ENCODE data around the gene EPM2A.
"Not testable (repeated sequence)": the region's sequence is repeated elsewhere in the genome, so short reads cannot be mapped to it uniquely, and the experiment has no call there.

Gene EPM2A

DNA sequence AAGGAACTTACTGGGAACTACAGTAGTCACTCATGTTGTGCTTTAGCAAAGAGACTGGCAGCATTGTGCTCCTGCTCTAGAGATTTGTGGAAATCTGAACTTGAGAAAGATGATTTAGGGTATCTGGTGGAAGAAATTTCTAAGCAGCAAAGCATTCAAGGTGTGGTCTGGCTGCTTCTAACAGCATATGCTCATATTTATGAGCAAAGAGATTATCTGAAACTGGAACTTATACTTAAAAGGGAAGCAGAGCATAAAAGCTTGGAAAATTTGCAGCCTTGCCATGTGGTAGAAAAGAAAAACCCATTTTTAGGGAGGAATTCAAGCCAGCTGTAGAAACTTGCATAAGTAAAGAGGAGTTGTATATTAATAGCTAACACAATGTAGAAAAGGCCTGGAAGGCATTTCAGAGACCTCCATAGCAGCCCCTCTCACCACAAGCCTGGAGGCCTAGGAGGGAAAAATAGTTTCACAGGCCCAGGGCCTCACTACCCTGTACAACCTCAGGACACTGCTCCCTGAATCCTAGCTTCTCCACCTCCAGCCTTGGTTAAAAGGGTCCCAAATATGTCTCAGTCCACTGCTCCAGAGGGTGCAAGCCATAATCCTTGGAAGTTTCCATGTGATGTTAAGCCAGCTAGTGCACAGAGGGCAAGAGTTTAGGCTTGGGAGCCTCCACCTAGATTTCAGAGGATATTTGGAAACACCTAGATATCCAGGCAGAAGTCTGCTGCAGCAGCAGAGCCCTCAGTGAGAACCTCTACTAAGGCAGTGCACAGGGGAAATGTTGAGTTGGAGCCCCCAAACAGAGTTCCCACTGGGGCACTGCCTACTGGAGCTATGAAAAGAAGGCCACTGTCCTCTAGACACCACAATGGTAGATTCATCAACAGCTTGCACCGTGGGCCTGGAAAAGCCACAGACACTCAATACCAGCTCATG, 6.6 kb downstream of the EPM2A start:
- no peak for DNase-seq

DNA sequence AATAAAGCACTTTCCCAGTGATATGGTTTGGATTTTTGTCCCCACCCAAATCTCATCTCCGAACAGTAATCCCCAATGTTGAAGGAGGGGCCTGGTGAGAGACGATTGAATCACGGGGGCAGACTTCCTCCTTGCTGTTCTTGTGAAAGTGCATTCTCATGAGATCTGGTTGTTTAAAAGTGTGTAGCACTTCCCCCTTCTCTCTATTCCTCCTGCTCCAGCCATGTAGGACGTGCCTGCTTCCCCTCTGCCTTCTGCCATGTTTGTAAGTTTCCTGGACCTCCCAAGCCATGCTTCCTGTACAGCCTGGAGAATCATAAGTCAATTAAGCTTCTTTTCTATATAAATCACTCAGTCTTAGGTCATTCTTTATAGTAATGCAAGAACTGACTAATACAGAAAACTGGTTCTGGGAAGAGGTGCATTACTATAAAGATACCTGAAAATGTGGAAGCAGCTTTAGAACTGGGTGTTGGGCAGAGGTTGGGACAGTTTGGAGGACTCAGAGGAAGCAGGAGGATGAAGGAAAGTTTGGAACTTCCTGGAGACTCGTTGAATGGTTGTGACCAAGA, 7.4 kb downstream of the EPM2A start:
- DNase-seq = no peak

DNA sequence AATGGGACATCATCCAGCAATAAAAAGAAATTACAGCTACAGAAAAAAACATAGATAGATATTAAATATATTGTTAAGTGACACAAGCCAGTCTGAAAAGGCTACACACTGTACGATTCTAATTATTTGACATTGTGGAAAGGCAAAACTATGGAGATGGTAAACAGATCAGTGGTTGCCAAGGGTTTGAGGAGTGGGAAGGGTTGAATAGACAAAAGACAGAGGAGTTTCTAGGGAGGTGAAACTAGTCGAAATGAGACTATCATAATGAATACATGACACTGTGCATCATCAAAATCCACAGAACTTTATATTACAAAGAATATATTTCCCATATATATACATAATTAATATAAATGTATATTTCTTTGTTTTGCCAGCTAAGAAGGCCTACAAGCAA, 9.8 kb downstream of the EPM2A start:
- no peak for DNase-seq

DNA sequence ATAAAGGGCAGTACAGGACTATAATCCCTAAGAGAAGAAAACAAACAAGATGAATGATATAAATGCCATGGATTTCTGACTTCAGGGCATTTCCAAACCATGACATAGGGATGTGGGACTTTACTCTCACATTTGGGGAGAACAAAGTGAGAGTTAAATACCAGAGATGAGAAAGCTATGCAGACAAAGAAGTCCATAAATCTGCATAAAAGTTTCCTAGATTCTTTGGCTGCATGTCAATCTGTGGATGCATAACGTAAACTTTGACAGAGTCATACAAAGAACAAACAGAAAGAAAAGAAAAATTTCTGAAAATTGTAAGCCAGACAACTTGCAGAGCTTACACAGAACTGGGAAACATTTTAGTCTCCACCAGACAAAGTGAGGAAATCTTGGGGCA, 11.7 kb downstream of the EPM2A start:
- no peak for DNase-seq

DNA sequence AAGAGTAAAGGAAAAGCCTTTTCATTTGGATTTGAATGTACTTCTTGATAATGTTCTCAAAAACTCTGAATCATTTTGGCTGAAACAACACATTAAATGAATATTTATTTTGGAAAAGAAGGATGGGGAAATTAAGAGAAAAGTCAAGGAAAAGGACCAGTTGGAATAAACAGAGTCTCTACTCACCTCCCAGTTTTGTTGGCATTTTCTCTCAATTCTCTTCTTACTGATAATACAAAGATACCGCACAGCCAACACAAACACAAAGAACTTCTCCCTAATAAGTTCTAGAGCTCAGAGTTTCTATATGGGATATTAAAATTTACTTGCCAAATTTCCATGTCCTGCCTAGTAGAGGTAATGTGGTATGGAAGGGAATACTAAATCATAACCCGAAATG, 13.1 kb downstream of the EPM2A start:
- no peak for DNase-seq

DNA sequence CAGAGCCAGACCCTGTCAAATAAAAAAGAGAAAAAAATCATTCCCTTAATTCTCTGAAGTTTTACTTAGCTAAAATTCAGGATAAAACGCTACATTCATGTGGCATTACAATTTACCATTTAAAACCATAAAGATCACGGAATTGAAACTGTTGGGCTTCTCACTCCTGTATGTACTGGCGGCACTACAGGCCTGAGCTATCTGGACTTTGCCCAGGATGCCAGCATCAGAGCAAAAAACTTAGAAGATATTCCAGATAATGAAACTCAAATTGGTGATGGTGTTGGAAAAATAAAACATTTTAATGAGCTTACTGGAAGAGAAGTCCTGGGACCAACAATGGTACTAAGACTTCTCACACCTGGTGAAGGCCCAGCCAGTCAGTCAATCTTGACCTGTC, 14.2 kb downstream of the EPM2A start:
- no peak for DNase-seq

DNA sequence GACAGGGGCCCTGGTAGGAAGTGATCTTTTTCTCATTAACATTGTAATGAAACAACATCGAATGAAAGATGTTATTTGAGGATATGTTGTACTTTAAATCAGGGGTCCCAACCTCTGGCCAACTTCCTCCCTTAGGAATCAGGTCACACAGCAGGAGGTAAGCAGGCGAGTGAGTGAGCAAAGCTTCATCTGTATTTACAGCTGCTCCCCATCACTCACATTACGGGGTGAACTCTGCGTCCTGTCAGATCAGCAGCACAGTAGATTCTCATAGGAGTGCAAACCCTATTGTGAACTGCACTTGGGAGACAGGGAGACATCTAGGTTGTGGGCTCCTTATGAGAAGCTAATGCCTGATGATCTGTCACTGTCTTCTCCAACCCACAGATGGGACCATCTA, 19.9 kb downstream of the EPM2A start:
- DNase-seq = no peak

DNA sequence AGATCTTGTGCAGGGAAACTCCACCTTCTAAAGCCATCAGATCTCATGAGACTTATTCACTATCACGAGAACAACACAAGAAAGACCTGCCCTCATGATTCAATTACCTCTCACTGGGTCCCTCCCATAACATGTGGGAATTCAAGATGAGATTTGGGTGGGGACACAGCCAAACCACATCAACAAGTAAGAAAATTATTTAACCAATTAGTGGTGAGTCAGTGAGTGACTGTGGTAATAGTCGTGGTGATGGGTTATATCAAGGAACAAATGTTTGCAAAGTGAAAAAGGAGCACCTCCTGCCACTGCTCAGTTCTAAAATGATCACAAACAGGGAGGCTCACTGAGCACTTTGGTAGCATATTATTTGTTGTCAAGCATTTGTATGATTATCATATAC, 20.6 kb downstream of the EPM2A start:
- DNase-seq = no peak

DNA sequence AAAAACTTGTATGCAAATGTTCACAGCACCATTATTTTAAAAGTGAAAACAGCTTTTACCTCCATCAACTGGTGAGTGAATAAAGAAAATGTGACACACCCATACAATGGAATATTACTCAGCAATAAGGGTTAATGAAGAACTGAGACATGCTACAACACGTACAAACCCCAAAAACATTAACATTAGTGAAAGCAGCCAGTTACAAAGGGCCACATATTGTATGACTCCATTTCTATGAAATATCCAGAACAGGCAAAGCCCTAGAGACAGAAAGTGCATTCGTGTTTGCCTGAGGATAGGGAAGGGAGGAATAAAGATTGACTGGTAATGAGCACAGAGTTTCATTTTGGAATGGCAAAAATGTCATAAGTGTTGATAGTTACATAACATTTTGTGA, 21.5 kb downstream of the EPM2A start:
- DNase-seq = no peak

DNA sequence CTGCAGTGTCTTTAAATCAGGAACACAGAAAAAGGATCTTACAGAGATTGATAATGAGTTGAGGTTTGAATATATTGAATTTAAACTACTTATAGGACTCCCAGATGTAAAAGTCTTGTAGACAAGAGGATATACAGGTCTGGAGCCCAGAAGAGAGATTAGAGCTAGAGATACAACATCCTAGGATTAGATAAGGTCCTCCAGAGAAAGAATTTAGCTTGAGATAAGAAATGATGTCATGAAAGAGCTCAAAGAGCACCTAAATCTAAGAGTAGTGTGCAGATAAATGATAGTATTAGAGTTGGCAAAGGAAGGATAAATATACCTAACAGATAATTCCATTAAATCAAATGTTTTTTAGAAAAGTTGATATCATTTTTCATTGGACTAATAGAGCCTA, 23.9 kb downstream of the EPM2A start:
- no peak for DNase-seq

DNA sequence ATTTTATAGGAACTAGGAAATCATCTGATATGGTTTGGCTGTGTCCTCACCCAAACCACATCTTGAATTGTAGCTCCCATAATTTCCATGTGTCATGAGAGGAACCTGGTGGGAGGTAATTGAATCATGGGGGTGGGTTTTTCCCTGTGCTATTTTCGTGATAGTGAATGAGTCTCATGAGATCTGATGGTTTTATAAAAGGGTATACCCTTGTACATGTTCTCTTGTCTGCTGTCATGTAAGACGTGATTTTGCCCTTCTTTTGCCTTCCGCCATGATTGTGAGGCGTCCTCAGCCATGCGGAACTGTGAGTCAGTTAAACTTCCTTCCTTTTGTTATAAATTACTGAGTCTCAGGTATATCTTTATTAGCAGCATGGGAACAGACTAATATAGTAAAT, 27.9 kb downstream of the EPM2A start:
- DNase-seq = no peak

DNA sequence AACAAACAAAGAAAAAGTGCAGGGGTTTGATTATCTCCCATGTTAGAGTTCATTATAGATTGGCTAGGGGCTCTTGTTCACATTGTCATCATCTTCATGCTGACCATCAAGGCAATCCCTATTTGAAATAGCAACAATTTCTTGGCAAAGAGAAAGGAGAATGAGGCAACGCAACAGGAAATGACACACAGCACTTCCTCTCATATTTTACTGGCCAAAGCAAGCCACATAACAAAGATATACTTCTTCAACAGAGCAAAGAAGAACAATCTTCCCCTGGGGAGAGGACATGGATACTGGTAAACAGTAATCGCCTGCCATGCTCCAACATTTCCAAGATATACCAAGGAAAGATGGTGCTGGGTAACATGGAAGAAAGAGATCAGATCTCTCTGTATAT, 29.8 kb downstream of the EPM2A start:
- DNase-seq = no peak

DNA sequence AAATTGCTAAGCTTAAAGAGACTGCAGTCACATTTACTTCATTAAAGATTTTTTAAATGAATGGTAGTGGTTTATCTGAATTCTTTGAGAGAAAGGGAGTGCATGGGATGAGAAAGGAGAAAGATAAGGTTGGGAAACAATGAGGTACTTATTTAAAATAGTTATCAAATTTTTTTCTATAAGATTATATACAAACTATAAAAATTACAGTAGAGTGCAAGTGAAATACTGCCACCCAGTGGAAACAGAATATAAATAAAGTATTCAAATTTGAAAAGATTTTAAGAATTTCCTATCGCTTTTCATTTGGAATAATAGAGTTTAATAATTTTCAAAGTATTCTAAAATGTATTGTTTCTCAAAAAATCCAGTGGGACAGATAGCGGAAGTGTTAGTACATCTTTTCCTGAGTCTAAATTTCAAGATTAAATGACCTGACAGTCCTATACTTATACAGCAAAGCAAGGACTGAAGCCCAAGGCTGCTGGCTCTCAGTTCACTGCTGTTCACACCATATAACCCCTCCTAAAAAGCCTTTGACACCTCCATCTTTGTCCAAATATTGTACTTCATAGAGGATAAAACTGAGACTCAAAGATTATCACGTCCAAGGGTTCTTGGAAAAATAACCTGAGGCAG, 31.1 kb downstream of the EPM2A start:
- no peak for DNase-seq

DNA sequence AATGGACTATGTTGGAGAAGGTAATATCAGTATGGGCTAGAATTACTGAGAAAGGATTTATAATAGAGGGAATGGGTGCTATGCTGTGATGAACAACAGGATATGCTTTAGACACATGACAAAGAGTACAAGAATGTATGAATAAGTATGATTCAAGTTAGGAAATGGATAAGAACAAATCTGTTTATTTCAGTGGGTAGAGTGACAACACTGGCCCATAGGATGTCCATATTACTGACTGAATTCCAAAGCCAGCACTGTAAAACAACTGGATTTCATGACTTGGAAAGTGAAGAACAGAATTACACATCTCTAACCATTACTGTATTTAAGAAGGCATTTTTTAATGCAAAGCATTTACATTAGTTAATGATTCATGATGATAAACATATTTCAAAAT, 35.9 kb downstream of the EPM2A start:
- no peak for DNase-seq

DNA sequence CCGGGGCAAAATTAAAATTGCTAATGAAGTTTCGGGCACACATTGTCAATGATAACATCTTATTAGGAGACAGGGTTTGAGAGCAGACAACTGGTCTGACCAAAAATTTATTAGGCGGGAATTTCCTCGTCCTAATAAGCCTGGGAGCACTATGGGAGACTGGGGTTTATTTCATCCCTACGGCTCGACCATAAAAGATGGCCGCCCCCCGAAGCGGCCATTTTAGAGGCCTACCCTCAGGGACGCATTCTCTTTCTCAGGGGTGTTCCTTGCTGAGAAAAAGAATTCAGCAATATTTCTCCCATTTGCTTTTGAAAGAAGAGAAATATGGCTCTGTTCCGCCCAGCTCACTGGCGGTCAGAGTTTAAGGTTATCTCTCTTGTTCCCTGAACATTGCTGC, 37.9 kb downstream of the EPM2A start:
- DNase-seq = not testable (repeated sequence)

DNA sequence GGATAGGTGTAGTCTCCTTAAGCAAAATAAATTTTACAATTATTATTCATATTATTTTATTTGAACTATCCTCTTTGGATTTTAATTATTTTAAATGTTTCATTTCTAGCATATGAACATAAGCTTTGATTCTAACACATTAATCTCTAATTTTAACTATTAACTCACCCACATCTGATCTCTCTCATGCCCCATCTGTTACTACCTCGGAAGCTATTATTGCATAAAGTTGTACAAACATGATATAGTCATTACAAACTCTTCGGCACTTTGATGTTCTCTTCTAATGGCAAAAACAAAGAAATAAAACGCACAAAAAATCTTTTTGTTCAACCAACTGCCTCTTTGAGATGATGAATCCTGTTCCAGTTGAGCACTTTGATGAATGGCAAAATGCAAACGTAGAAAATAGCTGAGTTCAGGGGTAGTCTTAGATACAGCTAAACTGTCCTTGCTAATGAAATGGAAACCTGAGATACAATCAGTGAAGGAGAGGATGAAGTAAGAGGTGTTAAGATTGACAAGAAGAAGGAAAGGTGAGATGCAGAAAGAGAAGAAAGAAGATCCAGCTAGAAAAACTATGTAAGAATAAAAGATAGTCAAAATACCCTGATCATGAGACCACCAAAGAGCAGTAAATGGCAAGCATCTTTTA, 41.1 kb downstream of the EPM2A start:
- no peak for DNase-seq

DNA sequence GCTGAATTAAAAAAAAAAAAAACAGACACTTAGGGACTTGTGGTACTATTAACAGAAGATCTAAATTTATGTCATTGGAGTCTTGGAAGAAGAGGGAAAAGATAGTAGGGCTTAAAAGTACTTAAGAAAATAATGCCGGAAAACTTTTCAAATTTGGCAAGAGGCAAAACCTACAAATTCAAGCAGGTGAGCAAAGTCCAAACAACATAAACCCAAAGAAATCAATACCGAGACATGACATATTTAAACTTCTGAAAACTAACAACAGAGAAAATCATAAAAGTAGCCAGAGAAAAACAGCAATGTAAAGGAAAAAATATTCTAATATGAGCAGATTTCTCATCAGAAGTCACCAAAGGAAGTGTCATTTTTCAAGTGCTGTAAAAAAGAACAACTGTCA, 44.4 kb downstream of the EPM2A start:
- no peak for DNase-seq

DNA sequence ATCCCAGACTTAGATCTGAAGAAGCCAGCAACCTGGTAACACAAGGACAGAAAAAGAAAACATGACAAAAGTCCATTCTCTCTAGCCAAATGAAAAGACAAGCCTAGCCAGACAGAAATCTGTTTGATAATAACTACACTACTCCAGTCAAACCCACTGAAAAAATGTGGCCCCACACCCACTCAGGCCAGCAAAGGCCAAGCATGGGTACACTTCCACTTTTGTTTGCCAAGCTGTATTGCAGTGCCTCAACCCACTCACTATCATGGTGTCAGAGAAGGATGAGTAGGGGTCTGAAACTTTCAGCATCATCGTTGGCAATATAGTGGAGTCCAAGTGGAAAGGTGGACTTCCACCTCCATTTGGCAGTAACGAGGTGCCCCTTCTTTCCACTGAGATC, 45.8 kb downstream of the EPM2A start:
- DNase-seq = no peak

DNA sequence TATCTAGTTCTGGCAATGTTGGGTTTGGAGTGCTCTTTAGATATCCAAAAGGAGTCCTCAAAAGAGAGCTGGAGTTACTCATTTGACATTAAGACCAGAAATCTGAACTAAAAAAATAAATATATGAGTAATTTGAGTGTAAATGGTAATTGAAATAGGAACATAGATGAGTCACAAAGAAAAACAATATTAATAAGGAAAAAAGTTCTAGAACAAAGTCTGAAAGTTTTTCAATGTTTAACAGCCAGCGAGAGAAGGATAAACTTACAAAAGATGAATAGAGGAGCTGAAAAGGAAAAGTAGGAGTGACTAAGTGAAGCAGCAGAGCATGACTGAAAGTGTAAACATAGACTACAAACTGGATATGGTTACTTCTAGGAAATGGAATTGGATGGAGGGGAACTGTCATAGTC, 46.8 kb downstream of the EPM2A start:
- no peak for DNase-seq

DNA sequence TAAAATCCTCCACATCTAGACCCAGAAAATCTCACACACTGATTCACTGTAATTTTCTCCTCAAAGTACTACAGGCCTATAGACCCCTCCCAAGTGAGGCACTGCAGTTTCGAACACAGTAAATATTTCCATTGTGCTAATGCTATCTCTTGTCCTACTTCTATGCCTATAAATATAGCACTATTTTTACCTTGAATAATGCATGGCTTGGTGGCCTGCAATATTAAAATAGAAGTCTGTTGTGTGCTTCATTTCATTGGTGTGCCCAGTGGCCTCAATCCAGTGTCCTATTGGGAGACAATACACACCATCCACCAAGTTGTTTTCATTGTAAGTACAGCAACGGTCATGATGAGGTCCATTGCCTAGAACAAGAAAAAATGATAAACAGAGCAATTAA, 49.4 kb downstream of the EPM2A start:
- DNase-seq = no peak

DNA sequence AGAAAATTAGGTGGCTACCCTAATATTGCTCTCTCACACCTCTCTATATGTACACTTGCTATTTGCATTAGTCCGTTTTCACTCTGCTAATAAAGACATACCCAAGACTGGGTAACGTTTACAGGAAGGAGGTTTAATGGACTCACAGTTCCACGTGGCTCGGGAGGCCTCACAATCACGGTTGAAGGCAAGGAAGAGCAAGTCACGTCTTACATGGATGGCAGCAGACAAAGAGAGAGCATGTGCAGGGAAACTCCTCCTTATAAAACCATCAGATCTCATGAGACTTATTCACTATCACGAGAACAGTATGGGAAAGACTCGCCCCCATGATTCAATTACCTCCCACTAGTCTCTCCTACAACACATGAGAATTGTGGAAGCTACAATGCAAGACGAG, 53.4 kb downstream of the EPM2A start:
- no peak for DNase-seq

DNA sequence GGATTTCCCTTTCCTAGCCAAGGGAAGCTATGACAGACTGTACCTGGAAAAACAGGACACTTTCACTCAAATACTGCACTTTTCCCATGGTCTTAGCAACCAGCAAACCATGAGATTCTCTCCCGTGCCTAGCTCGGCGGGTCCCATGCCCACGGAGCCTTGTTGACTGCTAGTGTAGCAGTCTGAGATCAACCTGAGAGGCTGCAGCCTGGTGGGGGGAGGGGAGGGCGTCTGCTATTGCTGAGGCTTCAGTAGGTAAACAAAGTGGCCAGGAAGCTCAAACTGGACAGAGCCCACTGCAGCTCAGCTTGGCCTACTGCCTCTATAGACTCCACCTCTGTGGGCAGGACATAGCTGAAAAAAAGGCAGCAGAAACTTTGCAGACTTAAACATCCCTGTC, 61.8 kb downstream of the EPM2A start:
- no peak for DNase-seq

DNA sequence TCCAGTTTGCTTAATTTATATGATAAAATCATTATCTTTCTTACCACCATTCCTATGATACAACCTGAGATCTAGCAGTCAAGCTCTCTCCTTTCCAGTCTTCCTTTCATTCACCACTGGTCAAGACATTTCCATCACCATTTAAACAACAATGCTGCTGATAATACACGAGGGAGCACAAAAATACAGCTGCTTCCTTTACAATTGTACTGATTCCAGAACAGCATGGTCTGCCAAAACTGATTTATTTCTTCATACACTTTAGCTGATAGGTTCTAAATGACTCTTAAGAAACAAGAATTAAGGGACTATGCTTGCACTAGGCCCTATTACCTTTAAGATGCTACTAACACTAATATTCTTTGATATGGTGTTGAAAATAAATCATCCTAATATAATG, 65.0 kb downstream of the EPM2A start:
- no peak for DNase-seq

DNA sequence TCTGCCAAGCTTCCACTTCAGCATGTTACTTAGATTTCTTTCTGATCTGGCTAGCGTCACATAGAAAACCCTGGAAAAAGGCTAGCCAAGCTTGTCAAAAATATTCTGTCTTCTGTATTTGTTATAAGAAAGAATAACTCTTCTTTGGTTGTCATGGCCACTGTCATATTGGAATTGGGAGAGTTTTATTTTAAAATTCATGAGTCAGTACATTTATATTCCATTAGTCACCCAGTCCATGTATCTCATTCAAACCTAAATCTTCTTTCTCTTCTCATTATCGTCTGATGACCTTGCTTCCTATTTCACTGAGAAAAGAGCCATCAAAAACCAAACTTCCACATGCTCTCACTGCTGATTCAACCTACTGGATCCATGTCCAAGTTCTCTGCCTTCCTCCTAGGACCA, 65.7 kb downstream of the EPM2A start:
- no peak for DNase-seq

Measured in activated effector memory CD4-positive, alpha-beta T cell treated with anti-CD3 and anti-CD28 coated beads, Interleukin-2, amount 50 U/mL, for 16 hours (primary cell).